Measurements from ENCODE around the gene FAM229A. TPM values are rescaled to one million over a fixed set of nuclear protein-coding genes. Genes with fewer than 3 reads are reported as not detected.
A peak's percentile ranks its signal among the peaks of the same experiment; 100 is the strongest.

The FAM229A gene
- total and polyA plus RNA-seq, 9 of the 15 experiments (the other 6 are each of a cell fraction or from before 2014, with no cell fraction given): 0.04 to 21.6 (median 7.4) TPM

- TF ChIP-seq ZBTB49 (CRISPR knock-in tag; IDR thresholded peaks at IDR 0.05; ENCODE audit: borderline replicate concordance) (no peak), TEAD1 (CRISPR knock-in tag; IDR thresholded peaks at IDR 0.05) (peak in 1 of 2 experiments; percentile 63; a peak in 1 of 4 replicates), CBX5 (IDR thresholded peaks at IDR 0.05; ENCODE audit: borderline replicate concordance, low read depth) (no peak), MYBL2 (IDR thresholded peaks at IDR 0.05; ENCODE audit: low read depth) (no peak), MYBL2 (CRISPR knock-in tag; IDR thresholded peaks at IDR 0.05; ENCODE audit: borderline replicate concordance) (no peak), HES1 (IDR thresholded peaks at IDR 0.05; ENCODE audit: low read depth) (no peak), ADNP (tag; IDR thresholded peaks at IDR 0.05) (no peak), KDM5B (IDR thresholded peaks at IDR 0.05; ENCODE audit: insufficient replicate concordance, low read depth, low read length) (no peak), PATZ1 (CRISPR knock-in tag; IDR thresholded peaks at IDR 0.05; ENCODE audit: borderline replicate concordance) (no peak), ETS2 (tag; IDR thresholded peaks at IDR 0.05; ENCODE audit: borderline replicate concordance, poor library complexity, severe bottlenecking) (no peak), ELF4 (CRISPR knock-in tag; IDR thresholded peaks at IDR 0.05) (no peak), ATF6 (CRISPR knock-in tag; IDR thresholded peaks at IDR 0.05) (no peak), EHMT2 (IDR thresholded peaks at IDR 0.05) (no peak), YY1 (IDR thresholded peaks at IDR 0.05; ENCODE audit: borderline replicate concordance in 1 of 3, control insufficient read depth in 1 of 3, extremely low read depth in 1 of 3, insufficient read depth in 3 of 3, insufficient read length in 1 of 3, insufficient replicate concordance in 2 of 3, low read depth in 1 of 3, low read length in 2 of 3) (peak in 2 of 3 experiments; percentile 34 to 41), GATAD2A (IDR thresholded peaks at IDR 0.05) (peak; percentile 96), ZNF668 (CRISPR knock-in tag; IDR thresholded peaks at IDR 0.05) (no peak), SRF (CRISPR knock-in tag; IDR thresholded peaks at IDR 0.05) (no peak), HNRNPUL1 (IDR thresholded peaks at IDR 0.05; ENCODE audit: low read length) (no peak), RBM15 (IDR thresholded peaks at IDR 0.05; ENCODE audit: insufficient read depth, low read length) (no peak), RBM39 (optimal IDR thresholded peaks at IDR 0.05; ENCODE audit: low read depth, low read length) (no peak)
Measured at GRCh38 chr1:32334864-32335534, 27.3 kb downstream of the FAM229A start (continued).

Data from K562 (cell line).